OCI-M2 (cell line): ENCODE measurements around the gene IRF9.

Experiments
- DNase-seq: peaks from one replicate; lab custom pipeline; 2025; ENCODE audit not compliant: unreplicated experiment; lab: John Stamatoyannopoulos, UW

Gene IRF9

GRCh38 chr14:24213866-24214662 lies 53.0 kb downstream of the IRF9 start:
- DNase-seq, result no peak

GRCh38 chr14:24215495-24216344 lies 54.7 kb downstream of the IRF9 start, which contains the start of gene MDP1:
MDP1 (minus strand) TSS chr14:24216066; CDS start chr14:24215955, 111 bp downstream.
- peak; percentile 70 for DNase-seq
